ENCODE results near the gene PATL1. TPM values are rescaled to one million over a fixed set of nuclear protein-coding genes. Genes with fewer than 3 reads are reported as not detected.

Gene PATL1
- total and polyA plus RNA-seq, 2 donors (not counting 1 experiment from before 2014, with no cell fraction given), result 11.6 to 68.1 TPM

DNA sequence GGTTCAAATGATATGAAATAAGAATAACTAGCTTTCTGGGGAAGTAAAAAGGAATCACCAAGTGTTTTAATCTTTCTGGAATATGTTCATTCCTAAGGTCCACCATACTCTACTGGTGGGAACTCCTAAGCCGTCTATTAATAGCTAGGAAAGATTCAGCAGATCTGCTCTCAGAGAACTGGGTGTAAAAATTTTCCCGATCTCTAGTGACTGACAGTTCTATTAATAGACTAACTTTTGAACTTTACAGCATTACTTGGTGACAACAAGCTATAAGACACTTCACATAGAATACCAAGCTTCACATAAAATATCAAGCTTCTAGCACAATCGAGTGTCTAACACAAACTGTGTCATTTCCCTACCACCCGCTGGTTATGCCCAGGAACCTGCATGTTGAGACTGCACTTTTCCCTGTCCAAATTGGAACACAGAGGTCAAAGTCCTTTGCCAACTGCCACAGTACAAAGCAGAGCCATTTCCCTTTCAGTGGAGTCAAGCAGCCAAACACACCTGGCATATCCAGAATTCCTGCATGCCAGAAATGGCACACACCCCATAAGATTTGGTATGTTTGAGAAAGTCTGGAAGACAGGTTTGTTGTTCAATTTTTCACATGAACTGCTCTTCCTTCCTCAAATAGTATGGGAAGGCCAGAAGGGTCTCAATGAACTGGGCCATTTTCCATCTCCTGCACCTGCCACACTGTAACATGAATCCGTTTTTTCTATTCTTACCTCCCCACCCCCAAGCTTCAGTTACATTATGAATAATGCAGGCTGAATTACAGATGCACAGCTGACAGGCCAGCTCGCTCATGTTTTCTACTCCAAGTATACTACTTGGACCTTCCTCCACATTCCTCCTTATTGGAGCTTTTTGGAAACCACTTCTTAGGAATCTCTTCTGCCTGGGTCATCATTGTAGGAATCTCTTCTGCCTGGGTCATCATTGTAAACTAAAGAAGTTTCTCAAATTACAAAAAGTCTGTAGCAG lies 57.0 kb downstream of the PATL1 start:
- Histone ChIP-seq H3K27ac (ENCODE audit: insufficient read depth, low read length) (no peak overlapping the region), H4K20me1 (ENCODE audit: control insufficient read depth, extremely low read depth, insufficient read depth, low read length) (peaks cover 4% of the 10 kb centered on the region), H3K4me2 (ENCODE audit: extremely low read depth, insufficient read depth, low read length) (peak overlapping the region; percentile 69), H3K4me3 (replicated peaks in 1 of 4; ENCODE audit: control extremely low read depth in 1 of 4, insufficient read depth in 1 of 4, low read depth in 3 of 4, low read length in 4 of 4) (peak overlapping the region in 1 of 4 experiments; percentile 3), H3K27me3 (ENCODE audit: control insufficient read depth, insufficient read depth, low read length) (no peaks in the 10 kb centered on the region), H3K9me3 (ENCODE audit: control insufficient read depth, insufficient read depth, low read depth, low read length) (no peaks in the 10 kb centered on the region), H3K9ac (ENCODE audit: insufficient read depth, low read length) (no peak overlapping the region), H3K79me2 (ENCODE audit: control insufficient read depth, insufficient read depth, low read length) (peaks cover 47% of the 10 kb centered on the region), H2AFZ (ENCODE audit: low read length) (no peak overlapping the region), H3K36me3 (ENCODE audit: control insufficient read depth, insufficient read depth, low read length) (peaks cover 11% of the 10 kb centered on the region), H3K4me1 (ENCODE audit: control insufficient read depth, extremely low read depth, insufficient read depth, low read length) (peaks cover 7% of the 10 kb centered on the region)
- TF ChIP-seq, protein P1, sequence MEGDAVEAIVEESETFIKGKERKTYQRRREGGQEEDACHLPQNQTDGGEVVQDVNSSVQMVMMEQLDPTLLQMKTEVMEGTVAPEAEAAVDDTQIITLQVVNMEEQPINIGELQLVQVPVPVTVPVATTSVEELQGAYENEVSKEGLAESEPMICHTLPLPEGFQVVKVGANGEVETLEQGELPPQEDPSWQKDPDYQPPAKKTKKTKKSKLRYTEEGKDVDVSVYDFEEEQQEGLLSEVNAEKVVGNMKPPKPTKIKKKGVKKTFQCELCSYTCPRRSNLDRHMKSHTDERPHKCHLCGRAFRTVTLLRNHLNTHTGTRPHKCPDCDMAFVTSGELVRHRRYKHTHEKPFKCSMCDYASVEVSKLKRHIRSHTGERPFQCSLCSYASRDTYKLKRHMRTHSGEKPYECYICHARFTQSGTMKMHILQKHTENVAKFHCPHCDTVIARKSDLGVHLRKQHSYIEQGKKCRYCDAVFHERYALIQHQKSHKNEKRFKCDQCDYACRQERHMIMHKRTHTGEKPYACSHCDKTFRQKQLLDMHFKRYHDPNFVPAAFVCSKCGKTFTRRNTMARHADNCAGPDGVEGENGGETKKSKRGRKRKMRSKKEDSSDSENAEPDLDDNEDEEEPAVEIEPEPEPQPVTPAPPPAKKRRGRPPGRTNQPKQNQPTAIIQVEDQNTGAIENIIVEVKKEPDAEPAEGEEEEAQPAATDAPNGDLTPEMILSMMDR (conservative IDR thresholded peaks at IDR 0.05 in 1 of 2, IDR thresholded peaks at IDR 0.05 in 1 of 2; ENCODE audit: low read depth in 1 of 2, low read length in 2 of 2), result no peak
- no peak for TF ChIP-seq EZH2 (IDR thresholded peaks at IDR 0.05; ENCODE audit: low read length, missing control alignments)
- DNase-seq (ENCODE audit: low read depth in 2 of 2), result peak in 1 of 2 donors; percentile 46

DNA sequence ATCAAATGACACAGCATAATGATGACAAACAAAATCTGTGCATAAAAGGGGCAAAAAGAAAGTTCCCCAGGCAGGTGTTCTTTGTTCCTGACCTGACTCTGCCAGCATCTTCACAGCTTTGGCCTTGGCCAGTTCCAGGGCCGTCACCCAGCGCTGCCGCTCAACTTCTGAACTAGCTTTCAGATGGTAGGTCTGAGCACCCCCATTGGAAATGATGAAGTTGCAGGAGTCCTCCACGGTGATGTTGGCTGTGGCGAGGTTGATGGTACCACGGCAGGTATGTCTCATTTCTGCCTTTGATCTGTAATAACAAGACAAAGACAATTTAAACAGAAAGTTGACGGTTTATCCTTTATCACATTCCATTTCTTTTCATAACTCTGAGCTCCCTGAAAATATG lies 58.5 kb downstream of the PATL1 start:
- no peak overlapping the region for H3K9ac ChIP-seq (ENCODE audit: insufficient read depth, low read length)
- H3K27me3 ChIP-seq (ENCODE audit: control insufficient read depth, insufficient read depth, low read length), result no peaks in the 10 kb centered on the region
- no peak overlapping the region for H3K27ac ChIP-seq (ENCODE audit: insufficient read depth, low read length)
- H3K36me3 ChIP-seq (ENCODE audit: control insufficient read depth, insufficient read depth, low read length), result peaks cover 16% of the 10 kb centered on the region
- no peaks in the 10 kb centered on the region for H3K9me3 ChIP-seq (ENCODE audit: control insufficient read depth, insufficient read depth, low read depth, low read length)
- H3K4me1 ChIP-seq (ENCODE audit: control insufficient read depth, extremely low read depth, insufficient read depth, low read length), result peaks cover 7% of the 10 kb centered on the region
- H4K20me1 ChIP-seq (ENCODE audit: control insufficient read depth, extremely low read depth, insufficient read depth, low read length), result peaks cover 4% of the 10 kb centered on the region
- H3K79me2 ChIP-seq (ENCODE audit: control insufficient read depth, insufficient read depth, low read length), result peaks cover 51% of the 10 kb centered on the region
- H2AFZ ChIP-seq (ENCODE audit: low read length), result no peak overlapping the region
- DNase-seq (ENCODE audit: low read depth in 2 of 2), result no peak
- TF ChIP-seq, protein P1 (conservative IDR thresholded peaks at IDR 0.05 in 1 of 2, IDR thresholded peaks at IDR 0.05 in 1 of 2; ENCODE audit: low read depth in 1 of 2, low read length in 2 of 2), result no peak
- TF ChIP-seq EZH2 (IDR thresholded peaks at IDR 0.05; ENCODE audit: low read length, missing control alignments), result no peak
- no peak overlapping the region for H3K4me3 ChIP-seq (replicated peaks in 1 of 4; ENCODE audit: control extremely low read depth in 1 of 4, insufficient read depth in 1 of 4, low read depth in 3 of 4, low read length in 4 of 4)
- H3K4me2 ChIP-seq (ENCODE audit: extremely low read depth, insufficient read depth, low read length), result no peak overlapping the region

DNA sequence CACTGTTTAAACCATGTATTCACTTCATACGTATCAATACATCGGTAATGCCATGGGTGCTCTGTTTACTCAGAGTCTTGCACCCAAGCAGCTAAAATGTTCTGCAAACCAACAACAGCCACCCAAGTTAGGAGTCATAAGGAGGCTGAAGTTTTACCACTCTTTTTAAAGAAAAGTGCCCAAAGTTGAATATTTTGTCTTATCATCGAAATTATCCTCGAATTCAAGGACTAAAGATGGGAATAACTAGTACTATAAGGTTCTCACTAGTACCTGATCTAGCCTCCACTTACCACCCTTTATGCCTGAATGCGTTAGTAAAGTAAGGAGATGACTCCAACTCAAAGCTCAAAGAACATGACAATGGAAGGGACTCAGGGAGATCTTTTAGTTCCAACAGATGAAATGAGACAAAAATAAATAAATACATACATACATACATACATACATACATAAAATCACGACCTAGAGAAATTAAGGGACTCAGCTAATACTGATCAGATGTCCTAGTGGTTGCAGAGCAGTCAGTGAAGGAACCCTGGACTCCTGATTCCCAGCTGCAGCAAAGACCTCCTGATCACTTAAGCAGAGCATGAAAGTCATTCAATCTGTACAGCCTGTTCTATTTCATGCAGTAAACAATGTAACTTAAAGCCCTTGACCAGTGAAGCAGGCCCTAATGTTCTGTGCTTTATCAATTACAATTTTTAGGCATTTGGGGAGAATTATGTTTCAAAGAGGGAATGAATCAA lies 61.0 kb downstream of the PATL1 start:
- Histone ChIP-seq H2AFZ (ENCODE audit: low read length) (no peak overlapping the region), H3K4me3 (replicated peaks in 1 of 4; ENCODE audit: control extremely low read depth in 1 of 4, insufficient read depth in 1 of 4, low read depth in 3 of 4, low read length in 4 of 4) (no peak overlapping the region), H3K4me2 (ENCODE audit: extremely low read depth, insufficient read depth, low read length) (no peak overlapping the region), H3K9me3 (ENCODE audit: control insufficient read depth, insufficient read depth, low read depth, low read length) (no peaks in the 10 kb centered on the region), H3K27ac (ENCODE audit: insufficient read depth, low read length) (no peak overlapping the region), H4K20me1 (ENCODE audit: control insufficient read depth, extremely low read depth, insufficient read depth, low read length) (no peaks in the 10 kb centered on the region), H3K36me3 (ENCODE audit: control insufficient read depth, insufficient read depth, low read length) (peaks cover 16% of the 10 kb centered on the region), H3K9ac (ENCODE audit: insufficient read depth, low read length) (no peak overlapping the region), H3K4me1 (ENCODE audit: control insufficient read depth, extremely low read depth, insufficient read depth, low read length) (peaks cover 5% of the 10 kb centered on the region), H3K79me2 (ENCODE audit: control insufficient read depth, insufficient read depth, low read length) (peaks cover 34% of the 10 kb centered on the region), H3K27me3 (ENCODE audit: control insufficient read depth, insufficient read depth, low read length) (no peaks in the 10 kb centered on the region)
- no peak for DNase-seq (ENCODE audit: low read depth in 2 of 2)
- TF ChIP-seq, protein P1 (conservative IDR thresholded peaks at IDR 0.05 in 1 of 2, IDR thresholded peaks at IDR 0.05 in 1 of 2; ENCODE audit: low read depth in 1 of 2, low read length in 2 of 2), result no peak
- TF ChIP-seq EZH2 (IDR thresholded peaks at IDR 0.05; ENCODE audit: low read length, missing control alignments), result no peak

All from fibroblast of lung (primary cell).